HG02678 (cell line): ENCODE data around the gene COL21A1.

Experiments used
- ATAC-seq: cut with Tn5 transposase; IDR thresholded peaks from one replicate; pipeline ENCODE4 v1.9.1; 2021; ENCODE audit warnings: mild to moderate bottlenecking, moderate library complexity; ENCODE audit not compliant: unreplicated experiment

The COL21A1 gene

GRCh38 chr6:56140090-56140489 is 107.3 kb downstream of the COL21A1 start:
- no peak for ATAC-seq

DNA sequence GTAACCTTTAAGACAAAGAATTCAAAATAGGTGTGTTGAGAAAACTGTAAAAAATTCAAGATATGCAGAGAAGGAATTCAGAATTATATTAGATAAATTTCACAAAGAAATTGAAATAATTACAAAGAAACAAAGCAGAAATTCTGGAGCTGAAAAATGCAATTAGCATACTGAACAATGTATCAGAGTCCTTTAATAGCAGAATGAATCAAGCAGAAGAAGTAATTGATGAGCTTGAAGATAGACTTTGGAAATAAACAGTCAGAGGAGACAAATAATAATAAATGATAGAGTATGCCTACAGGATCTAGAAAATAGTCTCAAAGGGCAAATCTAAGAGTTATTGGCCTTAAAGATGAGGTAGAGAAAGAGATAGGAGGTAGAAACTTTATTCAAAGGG is 131.7 kb downstream of the COL21A1 start:
- ATAC-seq: no peak

- no peak for ATAC-seq
Measured at GRCh38 chr6:56109149-56109548, 138.2 kb downstream of the COL21A1 start.

DNA sequence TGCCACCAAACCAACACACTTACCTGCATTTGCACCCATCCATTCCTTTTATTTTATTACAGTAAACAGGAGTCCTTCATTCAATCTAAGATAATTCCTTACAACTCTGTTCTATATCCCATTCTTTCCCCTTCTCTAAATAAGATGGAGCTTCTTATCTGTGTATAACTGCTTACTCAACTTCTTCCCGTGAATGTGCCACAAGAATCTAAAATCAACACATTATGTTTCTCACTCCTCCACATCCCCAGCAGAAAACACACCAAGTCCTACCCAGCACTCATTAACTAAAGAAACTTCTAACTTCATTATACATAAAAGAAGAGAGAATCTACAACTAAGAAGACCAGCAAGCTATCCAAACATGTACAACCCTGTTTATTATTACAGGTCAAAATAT is 141.1 kb downstream of the COL21A1 start:
- ATAC-seq: no peak

DNA sequence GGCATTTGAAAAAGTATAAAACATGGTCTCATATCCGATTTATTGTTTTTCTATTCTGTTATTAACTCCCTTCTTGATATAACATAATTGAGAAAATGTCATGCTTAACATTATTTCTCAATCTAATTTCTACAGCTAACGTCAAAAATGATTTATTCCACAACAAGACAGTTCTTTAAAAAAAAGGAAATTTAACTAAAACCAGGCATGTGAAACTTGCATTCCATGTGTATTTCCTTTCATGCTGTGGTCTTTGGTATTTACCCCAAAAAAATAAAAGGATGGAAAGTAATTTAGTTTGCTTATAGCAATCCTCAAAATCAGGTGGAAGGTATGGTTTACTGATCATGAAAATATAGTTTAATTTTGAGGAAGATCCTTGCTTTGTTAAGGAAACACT is 142.8 kb downstream of the COL21A1 start:
- ATAC-seq: no peak

DNA sequence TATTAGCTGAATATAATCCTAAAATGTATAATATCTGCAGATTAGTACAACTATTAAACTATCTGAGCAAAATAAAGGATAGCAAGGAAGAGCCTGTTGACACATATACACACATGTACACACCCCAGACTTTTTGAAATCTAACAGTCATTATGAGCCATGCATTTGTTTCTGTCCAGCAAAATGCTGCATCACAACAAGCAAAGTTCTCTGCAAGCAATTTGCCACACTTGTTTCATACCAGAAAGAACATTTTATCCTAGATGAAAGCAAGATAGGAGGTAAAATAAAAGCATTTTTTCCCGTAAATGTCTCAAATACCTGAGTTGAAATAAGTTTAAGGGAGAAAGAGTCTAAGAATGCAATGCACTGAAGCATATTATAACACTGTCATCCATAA is 145.2 kb downstream of the COL21A1 start:
- no peak for ATAC-seq

- ATAC-seq: no peak
Measured at GRCh38 chr6:56101141-56101553, 146.2 kb downstream of the COL21A1 start.

DNA sequence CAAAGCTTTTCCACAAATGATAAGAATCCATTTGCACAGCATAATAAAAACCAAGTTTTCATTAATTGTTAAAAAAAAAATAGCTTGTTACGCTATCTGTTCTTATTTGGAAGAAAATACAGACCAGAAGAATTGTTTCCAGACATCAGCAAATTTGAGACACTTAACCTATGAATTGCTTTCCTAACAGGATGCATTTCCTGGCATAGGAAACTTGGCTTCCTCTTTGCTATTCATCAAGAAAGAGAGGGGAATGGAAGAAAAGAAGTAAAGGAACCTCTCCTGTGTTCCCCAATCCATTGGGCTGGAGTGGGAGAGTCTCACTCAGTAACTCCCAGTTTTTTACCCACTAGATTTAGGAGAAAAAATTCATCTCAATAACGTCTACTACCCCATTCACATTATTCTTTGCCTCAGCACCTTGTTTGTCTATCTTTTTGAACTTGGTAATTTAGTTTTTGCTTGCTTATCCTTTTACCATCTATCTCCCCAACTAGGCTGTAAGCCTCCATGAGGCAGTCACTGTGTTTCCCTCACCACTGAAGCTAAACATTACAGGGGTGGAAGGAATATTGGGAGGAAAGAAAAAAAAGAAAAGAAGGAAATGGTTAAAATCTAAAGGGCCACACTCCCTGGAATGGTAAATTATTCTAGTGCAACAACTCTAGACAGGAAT is 150.3 kb downstream of the COL21A1 start:
- no peak for ATAC-seq

DNA sequence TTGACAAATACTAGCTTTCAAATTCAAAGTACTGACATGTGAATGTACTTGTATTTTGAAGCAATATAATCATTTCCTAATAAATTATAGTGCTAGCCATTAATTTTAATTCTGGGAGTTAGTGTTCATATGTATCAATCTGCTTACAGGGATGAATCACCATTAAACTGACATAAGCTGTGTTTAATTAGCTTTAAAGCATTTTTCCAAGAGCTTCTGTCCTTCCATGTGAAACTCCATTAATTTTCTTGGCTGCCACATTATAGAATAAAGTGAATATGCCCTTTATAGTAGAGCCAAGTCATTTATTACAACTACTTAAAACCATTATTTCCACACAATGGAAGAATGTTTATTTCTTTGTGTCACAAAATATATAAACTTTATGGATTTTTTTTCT is 150.8 kb downstream of the COL21A1 start:
- no peak for ATAC-seq

GRCh38 chr6:56093776-56094175 is 153.6 kb downstream of the COL21A1 start:
- ATAC-seq: no peak

GRCh38 chr6:56091159-56091869 is 156.1 kb downstream of the COL21A1 start:
- ATAC-seq: no peak

DNA sequence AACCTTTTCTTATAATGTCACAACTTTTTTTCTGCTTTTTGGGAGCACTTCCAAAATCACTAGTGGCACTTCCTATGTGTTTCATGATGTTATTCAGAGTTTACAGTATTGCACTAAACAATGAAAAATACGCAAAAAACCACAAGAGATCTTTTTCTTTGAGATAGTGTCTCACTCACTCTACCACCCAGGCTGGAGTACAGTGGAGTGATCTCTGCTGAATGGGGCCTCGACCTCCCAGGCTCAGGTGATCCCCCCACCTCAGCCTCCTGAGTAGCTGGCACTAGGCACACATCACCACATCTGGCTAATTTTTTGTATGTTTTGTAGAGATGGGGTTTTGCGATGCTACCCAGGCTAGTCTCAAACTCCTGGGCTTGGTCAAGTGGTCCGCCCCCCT is 158.7 kb downstream of the COL21A1 start:
- ATAC-seq: no peak

DNA sequence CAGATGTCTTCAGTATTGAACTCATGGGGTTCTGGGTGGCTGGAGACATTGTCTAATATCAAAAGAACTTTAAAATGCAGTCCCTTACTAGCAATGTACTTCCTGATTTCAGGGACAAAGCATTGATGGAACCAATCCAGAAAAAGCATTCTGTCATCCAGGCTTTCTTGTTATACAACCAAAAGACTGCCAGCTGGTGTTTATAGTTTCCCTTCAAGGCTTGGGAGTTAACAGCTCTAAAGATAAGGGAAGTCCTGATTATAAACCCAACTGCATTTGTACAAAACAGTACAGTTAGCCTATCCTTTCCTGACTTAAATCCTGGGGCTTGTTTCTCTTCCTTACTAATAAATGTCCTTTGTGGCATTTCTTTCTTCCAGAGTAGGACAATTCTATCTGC is 160.0 kb downstream of the COL21A1 start:
- no peak for ATAC-seq

DNA sequence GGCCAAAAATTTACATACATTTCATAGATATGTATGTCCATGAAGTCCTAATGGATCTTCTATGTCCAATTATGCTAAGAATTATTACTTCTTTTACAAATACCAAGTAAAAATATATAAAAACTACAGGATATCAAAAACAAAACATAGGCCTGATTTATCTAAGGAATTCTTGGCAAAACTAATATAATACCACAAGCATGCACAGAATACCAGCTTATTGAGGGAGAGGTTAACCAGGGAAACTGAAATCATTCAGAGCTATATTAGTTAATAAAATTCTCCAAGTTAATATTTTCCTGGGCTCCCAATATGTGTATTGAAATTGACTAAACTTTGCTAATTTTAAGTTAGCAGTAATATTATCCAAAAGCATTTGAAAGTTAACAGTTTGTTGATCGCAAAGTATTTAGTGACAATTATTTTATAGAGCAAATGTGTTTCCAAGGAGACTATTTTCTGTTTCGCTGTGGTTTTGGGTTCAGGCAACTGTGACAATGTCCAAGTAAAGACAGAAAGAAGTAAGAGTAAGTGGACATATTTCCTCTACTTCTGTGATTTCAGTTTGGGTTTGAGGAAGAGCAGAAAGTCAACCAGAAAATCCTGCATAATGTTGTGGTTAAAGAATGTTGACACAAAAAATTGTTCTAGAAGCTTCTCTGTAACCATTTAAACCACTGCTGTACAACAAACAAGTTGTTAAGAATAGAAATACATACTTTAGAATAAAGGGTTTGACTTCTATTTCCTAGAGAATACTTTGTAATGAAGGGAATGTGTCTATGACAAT is 167.4 kb downstream of the COL21A1 start:
- ATAC-seq: no peak

DNA sequence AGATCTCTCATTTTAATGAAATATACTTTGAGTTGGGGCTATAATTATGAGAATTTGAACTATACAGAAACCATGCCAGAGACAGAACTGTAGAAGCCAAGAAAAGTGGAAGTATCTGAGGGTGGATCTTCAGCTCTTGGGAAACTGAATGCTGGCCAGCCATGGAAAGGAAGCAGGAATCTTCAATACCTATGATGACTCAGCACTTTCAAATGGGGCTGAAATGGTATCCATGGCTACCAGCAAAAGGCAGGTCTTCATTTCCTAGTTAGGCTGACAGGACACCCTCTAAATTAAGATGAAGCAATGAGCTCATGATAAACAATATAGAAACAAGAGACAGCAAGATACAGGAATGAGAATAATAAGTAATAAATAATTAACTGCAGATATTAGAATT is 171.3 kb downstream of the COL21A1 start:
- no peak for ATAC-seq

DNA sequence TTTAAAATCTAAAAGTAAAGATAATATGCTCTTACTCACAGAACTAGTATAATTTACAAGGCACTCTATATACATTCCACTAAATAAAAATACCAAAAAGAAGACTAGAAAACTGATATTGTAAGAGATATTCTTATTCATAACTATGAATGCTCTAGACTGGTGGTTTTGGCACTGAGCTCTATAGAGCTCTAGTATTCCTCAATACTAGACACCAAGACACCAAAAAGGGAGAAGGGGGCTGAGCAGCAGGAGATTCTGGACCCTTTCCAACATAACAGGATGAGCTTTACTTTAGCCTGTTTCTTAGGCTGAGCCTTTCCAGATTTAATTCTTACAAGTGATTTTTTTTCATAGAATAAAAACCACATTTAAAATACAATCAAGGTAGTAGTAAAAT is 173.6 kb downstream of the COL21A1 start:
- no peak for ATAC-seq

DNA sequence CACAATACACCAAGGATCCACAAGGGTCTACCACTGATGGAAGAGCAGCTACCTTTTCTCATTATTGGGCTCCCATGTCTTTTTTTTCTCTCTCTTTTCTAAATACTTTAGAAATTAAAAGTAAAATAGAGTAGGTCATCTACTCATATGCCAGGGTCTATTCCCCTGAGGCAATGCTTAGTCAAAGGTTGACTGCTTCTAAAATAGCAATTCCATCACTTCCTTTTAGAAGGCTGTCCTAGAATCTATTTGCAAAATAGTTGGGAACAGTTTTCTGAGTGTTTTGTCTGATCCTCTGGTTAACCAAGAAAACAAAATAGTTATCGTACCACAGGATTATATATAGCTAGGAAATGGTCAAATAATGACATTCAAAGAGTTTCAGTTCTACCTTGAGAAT is 174.1 kb downstream of the COL21A1 start:
- ATAC-seq: no peak

- ATAC-seq: no peak
Measured at GRCh38 chr6:56072856-56073255, 174.5 kb downstream of the COL21A1 start.

GRCh38 chr6:56065408-56065807 is 182.0 kb downstream of the COL21A1 start:
- no peak for ATAC-seq

- no peak for ATAC-seq
Measured at GRCh38 chr6:56062836-56063235, 184.5 kb downstream of the COL21A1 start.

DNA sequence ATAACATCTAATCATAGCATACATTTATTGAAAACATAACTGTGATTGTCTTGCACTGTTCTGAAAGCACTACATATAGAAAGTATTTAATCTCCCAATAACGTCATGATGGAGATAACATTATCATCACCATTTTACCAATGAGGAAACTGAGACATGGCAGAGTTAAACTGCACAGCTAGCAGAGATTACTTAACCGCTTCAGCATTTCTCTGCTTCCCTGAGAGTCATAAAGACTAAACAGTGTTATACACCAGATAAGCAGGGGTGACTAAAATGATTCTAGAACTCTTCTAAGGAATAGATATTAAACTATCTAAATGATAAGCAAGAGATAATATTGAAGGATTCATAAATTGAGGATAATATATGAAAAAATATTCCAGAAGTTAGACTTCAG is 188.7 kb downstream of the COL21A1 start:
- ATAC-seq: no peak
